GM21717 (cell line): ENCODE measurements around the gene EVI5L.
"Not testable (repeated sequence)": the region's sequence is repeated elsewhere in the genome, so short reads cannot be mapped to it uniquely, and the experiment has no call there.

Experiments
- ATAC-seq: cut with Tn5 transposase; IDR thresholded peaks from one replicate; pipeline ENCODE4 v1.9.1; 2021; ENCODE audit warnings: mild to moderate bottlenecking, moderate library complexity; ENCODE audit not compliant: unreplicated experiment

The EVI5L gene

DNA sequence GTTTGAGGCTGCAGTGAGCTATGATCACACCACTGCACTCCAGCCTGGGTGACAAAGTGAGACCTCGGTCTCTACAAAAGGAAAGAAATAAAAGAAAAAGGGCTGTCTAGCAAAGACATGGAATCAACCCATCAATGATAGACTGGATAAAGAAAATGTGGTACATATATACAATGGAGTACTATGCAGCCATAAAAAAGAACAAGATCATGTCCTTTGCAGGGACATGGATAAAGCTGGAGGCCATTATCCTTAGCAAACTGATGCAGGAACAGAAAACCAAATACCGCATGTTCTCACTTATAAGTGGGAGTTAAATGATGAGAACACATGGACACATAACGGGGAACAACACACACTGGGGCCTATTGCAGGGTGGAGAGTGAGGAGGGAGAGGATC is 14.0 kb upstream of the EVI5L start:
- not testable (repeated sequence) for ATAC-seq

DNA sequence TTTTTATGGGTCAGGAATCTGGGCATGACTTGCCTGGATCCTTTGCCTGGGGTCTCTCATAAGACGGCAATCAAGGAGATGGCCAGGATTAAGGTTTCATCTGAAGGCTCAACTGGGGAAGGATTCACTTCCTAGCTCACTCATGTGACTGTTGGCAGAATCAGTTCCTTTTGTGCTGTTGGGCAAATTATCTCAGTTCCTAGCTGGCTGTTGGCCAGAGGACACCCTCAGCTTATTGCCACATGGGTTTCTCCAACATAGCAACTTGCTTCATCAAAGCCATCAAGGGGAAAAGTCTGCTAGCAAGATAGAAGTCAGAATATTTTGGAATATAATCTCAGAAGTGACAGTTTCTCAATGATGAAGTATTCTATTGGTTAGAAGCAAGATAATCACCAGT is 12.2 kb upstream of the EVI5L start:
- no peak for ATAC-seq

DNA sequence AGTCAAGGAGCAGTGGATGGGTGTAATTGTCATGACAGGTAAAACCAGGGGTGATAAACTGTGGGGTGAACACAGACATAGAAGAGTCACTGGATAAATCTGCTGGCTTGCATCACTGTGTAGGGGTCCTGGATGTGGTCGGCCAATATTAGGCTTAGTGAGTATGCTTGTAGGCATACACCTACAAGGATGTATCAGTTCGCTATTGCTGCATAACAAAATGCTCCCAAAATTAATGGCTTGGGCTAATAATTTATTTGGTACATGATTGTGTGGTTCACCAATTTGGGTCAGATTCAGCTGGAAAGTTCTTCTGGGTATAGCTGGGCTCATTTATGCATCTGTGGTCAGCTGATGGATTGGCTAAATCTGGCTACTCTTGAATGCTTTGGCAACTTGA is 11.2 kb upstream of the EVI5L start:
- no peak for ATAC-seq

DNA sequence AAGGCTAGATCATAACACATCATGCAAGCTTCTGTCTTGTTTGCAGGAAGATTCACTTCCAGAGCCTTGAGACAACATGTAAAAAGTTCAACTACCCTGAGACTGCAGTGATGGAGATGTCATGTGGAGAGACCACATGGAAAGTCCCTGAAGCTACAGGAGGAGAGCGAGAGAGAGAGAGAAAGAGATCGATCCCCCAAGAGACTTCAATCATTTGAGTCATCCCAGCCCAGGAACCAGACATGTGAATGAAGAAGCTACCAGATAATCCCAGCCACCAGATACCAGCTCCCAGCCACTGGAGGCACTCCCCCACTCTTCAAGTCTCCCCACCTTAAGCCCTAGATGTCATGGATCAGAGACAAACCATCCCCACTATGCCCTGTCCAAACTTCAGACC is 10.7 kb upstream of the EVI5L start:
- no peak for ATAC-seq

DNA sequence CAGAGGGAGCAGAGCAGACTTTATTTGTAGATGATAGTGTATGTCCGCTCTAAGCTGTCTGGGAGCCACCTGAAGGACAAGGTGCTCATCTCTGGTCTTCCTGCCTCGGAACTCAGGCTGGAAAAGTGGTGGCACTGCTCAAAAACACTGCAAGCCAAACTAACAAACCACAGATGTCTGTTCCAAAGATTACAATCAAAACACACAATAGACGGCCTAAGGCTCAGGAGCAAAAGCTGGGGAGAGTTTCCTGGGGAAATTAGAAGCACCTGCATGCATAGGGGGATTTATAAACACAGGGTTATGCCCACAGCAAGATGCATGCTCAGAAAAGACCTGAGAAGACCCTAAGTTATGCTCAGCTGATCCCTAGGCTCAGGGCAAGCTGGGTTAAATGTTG is 9.4 kb upstream of the EVI5L start:
- ATAC-seq, result no peak

DNA sequence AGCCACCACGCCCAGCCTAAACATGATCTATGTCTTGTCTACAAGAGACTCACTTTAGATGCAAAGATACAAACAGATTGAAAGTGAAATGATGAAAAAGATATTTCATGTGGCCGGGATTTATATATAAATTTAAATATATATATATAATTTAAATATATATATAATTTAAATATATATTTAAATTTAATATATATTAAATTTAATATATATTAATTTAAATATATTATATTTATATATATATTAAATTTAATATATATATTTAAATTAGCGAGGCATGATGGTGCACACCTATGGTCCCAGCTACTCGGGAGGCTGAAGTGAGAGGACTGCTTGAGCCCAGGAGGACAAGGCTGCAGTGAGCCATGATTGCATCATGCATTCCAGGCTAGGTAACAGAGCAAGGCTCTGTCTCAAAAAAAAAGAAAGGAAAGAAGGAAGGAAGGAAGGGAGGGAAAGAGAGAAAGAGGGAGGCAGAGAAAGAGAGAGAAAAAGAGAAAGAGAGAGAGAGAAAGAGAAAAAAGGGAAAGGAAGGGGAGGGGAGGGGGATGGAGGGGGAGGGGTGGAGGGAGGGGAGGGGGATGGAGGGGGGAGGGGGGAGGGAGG is 7.0 kb upstream of the EVI5L start:
- no peak for ATAC-seq

DNA sequence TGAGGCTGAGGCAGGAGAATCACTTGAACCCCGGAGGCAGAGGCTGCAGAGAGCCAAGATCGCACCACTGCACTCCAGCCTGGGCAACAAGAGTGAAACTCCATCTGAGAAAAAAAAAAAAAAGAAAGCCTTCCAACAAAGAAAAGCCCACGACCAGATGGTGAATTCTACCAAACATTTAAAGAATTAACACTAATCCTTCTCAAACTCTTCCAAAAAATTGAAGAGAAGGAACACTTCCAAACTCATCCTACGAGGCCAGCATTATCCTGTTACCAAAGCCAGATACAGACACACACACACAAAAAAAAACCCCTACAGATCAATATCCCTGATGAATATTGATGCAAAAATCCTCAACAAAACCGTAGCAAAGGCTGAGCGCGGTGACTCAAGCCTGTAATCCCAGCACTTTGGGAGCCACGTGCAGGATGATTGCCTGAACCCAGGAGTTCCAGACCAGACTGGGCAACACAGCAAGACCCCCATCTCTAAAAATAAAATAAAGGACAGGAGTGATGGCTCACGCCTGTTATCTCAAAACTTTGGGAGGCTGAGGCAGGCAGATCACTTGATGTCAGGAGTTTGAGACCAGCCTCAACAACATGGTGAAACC is 6.2 kb upstream of the EVI5L start:
- ATAC-seq, result no peak

DNA sequence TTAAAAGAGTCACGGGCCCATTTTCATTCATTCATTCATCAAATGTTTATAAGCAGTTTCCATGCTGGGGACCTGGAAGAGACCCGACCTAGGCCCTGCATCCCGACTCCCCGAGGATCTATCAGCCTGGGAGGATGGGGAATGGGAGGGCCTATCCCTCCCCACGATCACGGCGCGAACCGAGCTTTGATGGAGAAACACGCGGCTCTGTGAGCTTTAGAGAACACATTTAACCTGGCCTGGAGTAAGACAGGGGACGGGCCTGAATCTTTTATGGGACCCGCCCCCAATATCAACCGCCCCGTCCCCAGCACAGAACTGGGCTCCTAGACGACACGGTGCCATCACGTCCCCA is 875 bp upstream of the EVI5L start:
- ATAC-seq, result no peak

DNA sequence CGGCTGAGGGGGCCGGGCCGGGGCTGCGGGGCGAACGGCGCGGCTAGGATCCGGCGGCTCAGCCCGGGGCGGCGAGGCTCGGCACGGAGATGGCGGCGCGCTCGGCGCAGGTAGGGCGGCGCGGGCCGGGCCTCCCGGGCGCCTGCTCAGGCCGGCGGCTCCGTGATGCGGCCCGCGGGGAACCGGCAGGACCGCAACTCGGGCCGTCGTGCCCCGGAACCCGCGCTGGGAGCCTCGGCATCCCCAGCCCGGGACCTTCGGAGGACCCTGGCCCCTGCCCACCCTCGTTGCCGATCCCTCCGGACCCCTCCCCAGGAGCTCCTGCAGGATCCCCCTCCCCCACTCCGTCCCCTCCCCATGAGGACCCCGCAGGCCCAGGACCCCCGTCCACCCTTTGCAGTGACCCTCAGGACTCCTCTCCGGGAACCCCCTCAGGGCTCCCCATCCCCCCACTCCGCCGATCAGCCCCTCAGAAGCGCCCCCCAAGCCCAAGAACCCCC is 304 bp downstream of the EVI5L start:
- ATAC-seq, result no peak

DNA sequence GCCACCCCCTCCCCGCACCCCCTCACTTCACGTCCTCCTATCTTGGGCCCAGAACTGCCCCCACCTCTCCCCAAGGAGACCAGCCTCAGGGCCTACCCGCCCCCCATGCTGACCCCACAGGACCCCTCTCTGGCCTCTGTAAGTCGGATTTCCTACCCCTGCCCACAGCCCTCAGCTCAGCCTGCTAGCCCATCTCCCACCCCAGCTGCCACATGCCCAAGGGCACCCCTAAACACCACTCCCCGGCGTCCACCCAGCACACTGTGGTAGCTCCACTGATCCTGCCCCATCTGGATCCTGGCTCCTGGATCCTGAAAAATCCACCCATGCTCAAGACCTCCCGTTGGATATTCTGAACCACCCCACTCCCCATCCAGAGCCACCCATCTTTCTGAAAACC is 805 bp downstream of the EVI5L start:
- no peak for ATAC-seq

DNA sequence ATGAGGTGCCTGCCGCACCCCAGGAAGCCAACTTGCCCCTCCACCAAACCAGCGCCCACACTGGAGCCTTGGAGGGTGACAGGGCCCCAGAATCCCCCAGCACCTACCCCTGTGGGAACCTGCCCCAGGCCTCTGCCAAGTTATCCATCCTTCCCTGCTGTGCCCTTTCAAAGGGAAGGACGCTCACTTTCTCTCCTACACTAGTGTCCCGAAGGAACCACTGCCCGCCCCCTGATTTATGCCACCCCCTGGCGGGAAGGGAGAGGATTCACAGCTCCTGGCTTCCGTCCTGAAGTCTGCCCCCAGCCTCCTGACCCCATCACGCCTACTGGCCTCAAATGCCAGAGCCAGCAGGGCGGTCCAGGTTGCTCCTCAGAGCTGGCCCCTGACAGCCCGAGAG is 1.4 kb downstream of the EVI5L start:
- ATAC-seq, result no peak

DNA sequence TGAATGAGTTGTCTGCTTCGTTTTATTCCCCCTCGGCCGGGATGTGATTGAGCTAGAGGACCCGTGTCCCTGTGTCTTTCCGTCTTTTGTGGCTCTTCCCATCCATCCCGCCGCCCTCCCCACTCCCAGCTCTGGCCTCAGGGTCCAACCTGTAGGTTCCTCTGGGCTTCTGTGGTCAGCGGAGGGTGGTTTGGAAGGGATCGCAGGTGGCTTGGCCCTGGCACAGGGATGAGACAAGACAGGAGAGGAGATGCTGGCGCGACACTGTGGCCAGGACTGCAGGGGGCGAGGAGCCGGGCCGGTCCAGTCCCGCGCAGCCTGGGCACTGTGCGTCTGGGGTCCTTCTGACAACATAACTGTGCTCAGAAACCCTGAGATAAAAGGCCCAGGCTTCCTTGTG is 2.0 kb downstream of the EVI5L start:
- no peak for ATAC-seq

DNA sequence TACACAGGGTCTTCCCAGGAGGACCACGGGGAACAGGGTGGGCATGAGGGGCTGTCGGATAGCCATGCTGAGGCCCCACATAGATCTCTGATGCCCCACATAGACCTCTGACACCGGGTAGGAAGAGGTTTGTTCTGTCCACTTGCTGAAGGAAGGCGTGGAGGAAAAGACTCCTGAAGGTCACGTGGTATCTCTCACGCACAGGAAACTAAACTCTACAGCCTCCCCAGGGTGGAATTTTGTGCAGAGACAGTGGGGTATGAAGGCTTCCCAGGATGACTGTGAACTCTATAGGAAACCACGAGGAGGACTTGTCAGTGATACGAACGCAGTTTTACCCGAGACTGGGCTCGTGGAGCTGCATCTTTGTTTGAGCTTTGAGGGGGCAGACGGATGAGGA is 2.8 kb downstream of the EVI5L start:
- no peak for ATAC-seq

DNA sequence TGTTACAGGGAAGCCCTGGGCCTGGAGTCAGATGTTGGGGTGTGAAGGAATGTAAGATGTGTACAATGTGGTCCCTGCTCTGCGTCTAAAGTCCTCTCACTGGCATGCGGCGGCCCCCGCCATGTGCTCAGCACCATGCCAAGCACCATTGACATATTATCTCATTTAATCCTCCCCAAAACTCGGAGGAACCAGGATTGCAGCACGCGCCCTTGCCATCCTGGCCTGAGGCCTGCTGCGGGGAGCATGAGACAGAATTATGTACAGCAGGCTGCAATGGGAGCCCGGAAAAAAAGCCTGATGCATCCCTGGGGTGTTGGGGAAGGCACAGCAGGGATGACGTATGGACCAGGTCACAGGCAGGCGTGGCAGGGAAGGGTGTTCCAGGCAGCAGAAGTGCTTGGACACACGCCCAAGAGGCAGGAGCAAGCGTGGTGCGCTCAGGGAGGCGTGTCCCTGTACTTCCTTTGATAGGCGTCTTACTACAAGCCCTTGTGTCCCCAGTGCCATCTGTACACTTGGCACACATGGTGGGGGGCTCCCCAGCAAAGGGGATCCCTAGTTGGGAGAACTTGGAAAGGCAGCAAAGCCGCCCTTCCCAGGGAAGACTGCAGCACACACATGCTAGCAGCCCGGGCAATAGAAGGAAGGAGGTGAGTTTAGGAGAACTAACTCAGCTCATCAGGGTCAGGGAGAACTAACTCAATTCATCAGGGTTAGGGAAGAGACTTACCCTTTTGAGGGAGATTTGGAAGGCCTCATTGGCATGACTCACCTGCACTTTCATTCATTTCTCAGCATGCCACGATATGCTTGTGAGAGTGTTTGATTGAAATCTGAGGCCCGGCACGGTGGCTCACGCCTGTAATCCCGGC is 3.4 kb downstream of the EVI5L start:
- no peak for ATAC-seq

DNA sequence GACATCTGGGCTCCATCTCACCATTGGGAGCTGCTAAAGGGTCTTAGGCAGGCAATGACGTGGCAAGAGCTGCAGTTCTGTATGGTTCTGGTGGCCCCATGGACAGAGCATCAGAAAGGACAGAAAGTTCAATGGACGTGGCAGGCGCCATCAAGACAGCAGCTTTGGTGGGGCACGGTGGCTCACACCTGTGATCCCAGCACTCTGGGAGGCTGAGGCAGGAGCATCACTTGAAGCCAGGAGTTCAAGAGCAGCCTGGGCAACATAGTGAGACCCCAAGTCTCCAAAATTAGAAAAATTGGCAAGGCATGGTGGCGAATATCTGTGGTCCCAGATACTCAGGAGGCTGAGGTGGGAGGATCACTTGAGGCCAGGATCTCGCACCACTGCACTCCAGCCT is 9.5 kb downstream of the EVI5L start:
- no peak for ATAC-seq

DNA sequence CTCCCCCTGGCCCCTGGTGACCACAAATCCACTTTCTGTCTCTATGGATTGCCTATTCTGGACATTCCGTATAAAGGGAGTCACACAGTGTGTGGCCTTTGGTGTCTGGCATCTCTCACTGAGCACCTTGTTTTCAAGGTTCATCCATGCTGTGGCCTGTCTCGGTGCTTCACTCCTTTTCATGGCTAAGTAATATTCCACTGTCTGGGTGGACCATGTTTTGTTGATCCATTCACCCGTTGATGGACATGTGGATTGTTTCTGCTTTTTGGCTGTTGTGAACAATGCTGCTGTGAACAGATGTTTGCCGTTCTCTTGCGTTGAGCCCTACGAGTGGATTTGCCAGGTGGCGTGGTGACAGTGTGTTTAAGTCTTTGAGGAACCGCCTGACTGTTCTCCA is 10.6 kb downstream of the EVI5L start:
- no peak for ATAC-seq

DNA sequence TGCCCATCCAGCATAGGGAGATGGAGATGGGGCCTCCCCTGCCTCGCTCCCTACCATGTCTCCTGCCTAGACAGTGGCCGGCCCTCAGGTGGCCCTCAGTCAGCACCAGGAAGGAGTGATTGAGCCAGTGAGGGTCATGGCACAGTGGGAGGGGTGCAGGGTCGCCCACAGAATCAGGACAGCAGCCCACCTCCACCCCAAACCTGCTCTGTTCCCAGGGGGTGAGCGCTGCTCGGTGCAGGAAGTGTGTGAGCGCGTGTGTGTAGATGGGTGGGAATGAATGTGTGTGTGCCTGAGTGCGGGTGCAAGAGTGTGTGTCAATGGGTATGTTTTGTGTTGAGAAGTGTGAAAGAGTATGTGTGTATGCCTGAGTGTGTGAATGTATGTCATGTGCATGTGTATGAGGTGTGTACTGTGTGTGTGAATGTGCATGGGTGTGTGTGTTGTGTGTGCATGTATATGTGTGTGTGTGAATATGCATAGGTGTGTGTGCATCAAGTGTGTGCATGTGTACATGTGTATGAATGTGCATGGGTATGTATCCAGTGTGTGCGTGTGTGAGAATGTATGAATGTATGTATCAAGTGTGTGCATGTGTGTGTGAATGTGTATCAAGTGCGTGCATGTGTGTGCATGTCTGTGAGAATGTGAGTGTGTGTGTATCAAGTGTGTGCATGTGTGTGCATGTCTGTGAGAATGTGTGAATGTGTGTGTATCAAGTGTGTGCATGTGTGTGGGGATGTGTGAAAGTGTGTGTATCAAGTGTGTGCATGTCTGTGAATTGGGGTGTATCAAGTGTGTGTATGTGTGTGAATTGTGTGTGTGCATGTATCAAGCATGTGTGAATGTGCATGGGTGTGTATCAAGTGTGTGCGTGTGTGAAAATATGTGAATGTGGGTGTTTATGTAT is 12.0 kb downstream of the EVI5L start:
- no peak for ATAC-seq

DNA sequence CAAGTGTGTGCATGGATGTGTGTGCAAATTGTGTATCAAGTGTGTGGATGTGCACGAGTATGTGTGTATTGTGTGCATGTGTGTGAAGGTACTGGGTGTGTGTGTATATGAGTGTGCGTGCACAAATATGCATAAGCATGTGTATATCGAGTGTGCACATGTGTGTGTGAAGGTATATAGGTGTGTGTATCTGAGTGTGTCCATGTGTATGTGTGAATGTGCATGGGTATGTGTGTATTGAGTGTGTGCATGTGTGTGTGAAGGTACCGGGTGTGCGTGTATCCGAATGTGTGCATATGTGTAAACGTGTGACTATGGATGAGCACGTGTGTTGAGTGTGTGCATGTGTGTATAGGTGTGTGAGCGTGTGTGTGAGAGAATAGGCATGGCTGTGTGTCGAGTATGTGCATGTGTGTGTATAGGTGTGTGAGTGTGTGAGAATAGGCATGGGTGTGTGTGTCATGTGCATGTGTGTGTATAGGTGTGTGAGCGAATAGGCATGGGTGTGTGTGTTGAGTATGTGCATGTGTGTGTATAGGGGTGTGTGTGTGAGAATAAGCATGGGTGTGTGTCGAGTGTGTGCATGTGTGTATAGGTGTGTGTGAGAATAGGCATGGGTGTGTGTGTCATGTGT is 12.8 kb downstream of the EVI5L start:
- ATAC-seq, result no peak

DNA sequence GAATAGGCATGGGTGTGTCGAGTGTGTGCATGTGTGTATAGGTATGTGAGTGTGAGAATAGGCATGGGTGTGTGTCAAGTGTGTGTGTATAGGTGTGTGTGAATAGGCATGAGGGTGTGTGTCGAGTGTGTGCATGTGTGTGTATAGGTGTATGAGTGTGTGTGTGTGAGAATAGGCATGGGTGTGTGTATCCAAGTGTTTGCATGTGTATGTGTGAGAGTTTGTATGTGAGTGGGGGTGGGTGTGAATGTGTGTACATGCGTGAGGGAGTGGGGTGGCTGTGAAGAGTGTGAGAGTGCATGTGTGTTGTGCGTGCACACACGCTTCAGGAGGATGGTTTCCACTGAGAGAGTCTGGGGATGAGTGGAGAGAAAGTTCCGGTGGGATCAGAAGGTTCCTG is 13.5 kb downstream of the EVI5L start:
- no peak for ATAC-seq

DNA sequence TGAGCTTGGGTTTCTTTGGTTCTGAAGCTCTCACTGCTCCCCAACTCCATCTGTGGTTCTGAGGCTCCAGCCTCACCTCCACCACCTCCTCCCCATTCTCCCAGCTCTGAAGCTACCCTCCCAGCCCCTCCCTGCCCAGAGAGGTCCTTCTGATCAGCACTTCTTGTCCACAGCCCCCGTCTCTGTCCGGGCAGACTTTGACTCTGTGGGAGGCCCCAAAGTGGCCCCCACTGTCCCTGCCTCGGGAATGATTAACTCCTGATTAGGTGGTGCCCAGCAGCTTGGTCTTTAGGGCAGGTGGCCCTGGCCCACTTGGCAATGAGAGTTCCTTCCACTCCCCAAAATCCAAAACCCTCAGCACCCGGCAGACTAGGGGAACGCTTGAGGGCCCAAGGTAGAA is 14.4 kb downstream of the EVI5L start:
- no peak for ATAC-seq

DNA sequence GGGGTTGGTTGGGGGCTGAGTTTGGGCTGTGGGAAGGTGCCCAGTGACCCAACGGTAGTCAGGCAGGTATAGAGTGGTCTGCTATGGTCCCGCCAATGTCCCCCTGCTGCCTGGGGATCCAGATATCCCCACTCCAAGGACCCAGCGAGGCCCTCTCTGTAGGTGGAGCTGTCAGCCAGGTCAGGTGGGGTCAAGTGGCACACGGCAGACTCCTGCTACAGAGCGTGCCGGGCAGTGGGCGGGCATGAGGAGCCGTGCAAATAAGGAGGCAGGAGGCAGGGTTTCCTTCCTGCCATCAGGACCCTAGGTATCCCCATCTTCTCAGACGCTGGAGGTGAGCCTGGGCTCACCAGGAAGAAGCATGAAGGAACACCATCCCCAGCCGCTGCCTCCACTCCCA is 14.9 kb downstream of the EVI5L start:
- no peak for ATAC-seq
